Measurements from ENCODE around the gene CTNNA1.

CTNNA1 gene

GRCh38 chr5:138909734-138910133, 156.5 kb downstream of the CTNNA1 start:
- Histone ChIP-seq H3K4me3 (ENCODE audit: low read depth, low read length) (no peak overlapping the region), H3K4me1 (ENCODE audit: control insufficient read depth, insufficient read depth, low read length) (no peaks in the 10 kb centered on the region), H3K36me3 (ENCODE audit: control insufficient read depth in 2 of 2, insufficient read depth in 1 of 2, low read length in 2 of 2) (peaks cover 9 to 41% of the 10 kb centered on the region in 2 experiments; a peak in 2 of 3 replicates), H3K9me3 (ENCODE audit: control insufficient read depth, insufficient read depth, low read depth, low read length) (no peaks in the 10 kb centered on the region), H3K27ac (ENCODE audit: extremely low read depth, low read depth, low read length) (no peak overlapping the region)
- ChIA-PET CTCF (interaction anchor here (0.7 kb wide), 1 partner anchor 123 kb away, joined by 3 read pairs; no protein-coding TSS in a partner anchor), POLR2A (no interaction called here)
- no peak for TF ChIP-seq ZNF791 (tag by site-specific recombination; IDR thresholded peaks at IDR 0.05)
- no peak for TF ChIP-seq HOXA7 (CRISPR knock-in tag; IDR thresholded peaks at IDR 0.05; ENCODE audit: borderline replicate concordance)
- no peak for TF ChIP-seq ZNF292 (tag by site-specific recombination; IDR thresholded peaks at IDR 0.05; ENCODE audit: borderline replicate concordance, low read depth)
- TF ChIP-seq FEZF1 (tag by site-specific recombination; IDR thresholded peaks at IDR 0.05) = no peak
- no peak for TF ChIP-seq GLIS2 (tag by site-specific recombination; IDR thresholded peaks at IDR 0.05)
- TF ChIP-seq ZSCAN5A (tag by site-specific recombination; IDR thresholded peaks at IDR 0.05) = no peak
- no peak for TF ChIP-seq SP2 (tag by site-specific recombination; IDR thresholded peaks at IDR 0.05)

- Histone ChIP-seq H3K36me3 (ENCODE audit: control insufficient read depth in 2 of 2, insufficient read depth in 1 of 2, low read length in 2 of 2) (peaks cover 5 to 34% of the 10 kb centered on the region in 2 experiments; a peak in 2 of 3 replicates), H3K9me3 (ENCODE audit: control insufficient read depth, insufficient read depth, low read depth, low read length) (no peaks in the 10 kb centered on the region), H3K4me1 (ENCODE audit: control insufficient read depth, insufficient read depth, low read length) (no peaks in the 10 kb centered on the region), H3K4me3 (ENCODE audit: low read depth, low read length) (no peak overlapping the region), H3K27ac (ENCODE audit: extremely low read depth, low read depth, low read length) (no peak overlapping the region)
- ChIA-PET POLR2A (no interaction called here), CTCF (interaction anchor here (0.7 kb wide), 1 partner anchor 124 kb away, joined by 3 read pairs; no protein-coding TSS in a partner anchor)
- TF ChIP-seq ZNF221 (tag by site-specific recombination; IDR thresholded peaks at IDR 0.05; ENCODE audit: borderline replicate concordance) (no peak), ZNF544 (tag by site-specific recombination; IDR thresholded peaks at IDR 0.05) (no peak), BCL11A (tag by site-specific recombination; IDR thresholded peaks at IDR 0.05; ENCODE audit: low read depth) (no peak), ZNF416 (tag by site-specific recombination; IDR thresholded peaks at IDR 0.05) (no peak), KLF8 (tag by site-specific recombination; IDR thresholded peaks at IDR 0.05) (no peak), ZFP37 (tag by site-specific recombination; IDR thresholded peaks at IDR 0.05) (no peak)
Measured at GRCh38 chr5:138910546-138911185, 157.4 kb downstream of the CTNNA1 start.

- H3K4me3 ChIP-seq (ENCODE audit: low read depth, low read length) = no peak overlapping the region
- no peaks in the 10 kb centered on the region for H3K4me1 ChIP-seq (ENCODE audit: control insufficient read depth, insufficient read depth, low read length)
- H3K27ac ChIP-seq (ENCODE audit: extremely low read depth, low read depth, low read length) = no peak overlapping the region
- H3K36me3 ChIP-seq (ENCODE audit: control insufficient read depth in 2 of 2, insufficient read depth in 1 of 2, low read length in 2 of 2) = peaks cover 5 to 26% of the 10 kb centered on the region in 2 experiments; a peak in 2 of 3 replicates
- no peak for TF ChIP-seq YY1 (tag by site-specific recombination; IDR thresholded peaks at IDR 0.05)
- TF ChIP-seq SETDB1 (IDR thresholded peaks at IDR 0.05; ENCODE audit: insufficient read length, low read length) = no peak
- no peak for TF ChIP-seq SP7 (tag by site-specific recombination; IDR thresholded peaks at IDR 0.05)
- H3K9me3 ChIP-seq (ENCODE audit: control insufficient read depth, insufficient read depth, low read depth, low read length) = no peaks in the 10 kb centered on the region
- ChIA-PET CTCF (no interaction called here), POLR2A (no interaction called here)
Measured at GRCh38 chr5:138911441-138911840, 158.2 kb downstream of the CTNNA1 start.

GRCh38 chr5:138912093-138912492, 158.9 kb downstream of the CTNNA1 start:
- Histone ChIP-seq H3K4me3 (ENCODE audit: low read depth, low read length) (no peak overlapping the region), H3K36me3 (ENCODE audit: control insufficient read depth in 2 of 2, insufficient read depth in 1 of 2, low read length in 2 of 2) (peaks cover 5 to 21% of the 10 kb centered on the region in 2 experiments; a peak in 2 of 3 replicates), H3K27ac (ENCODE audit: extremely low read depth, low read depth, low read length) (no peak overlapping the region), H3K4me1 (ENCODE audit: control insufficient read depth, insufficient read depth, low read length) (no peaks in the 10 kb centered on the region), H3K9me3 (ENCODE audit: control insufficient read depth, insufficient read depth, low read depth, low read length) (no peaks in the 10 kb centered on the region)
- no peak for TF ChIP-seq ZNF140 (tag by site-specific recombination; IDR thresholded peaks at IDR 0.05)
- TF ChIP-seq ZNF157 (tag by site-specific recombination; IDR thresholded peaks at IDR 0.05) = no peak
- TF ChIP-seq ZSCAN4 (tag by site-specific recombination; IDR thresholded peaks at IDR 0.05) = no peak
- TF ChIP-seq ZNF626 (tag by site-specific recombination; IDR thresholded peaks at IDR 0.05) = no peak
- ChIA-PET POLR2A (no interaction called here), CTCF (no interaction called here)

Data from HEK293 (cell line).